Suprapubic skin (tissue), 4 donors: Measurements from ENCODE around the gene HTR7. TPM values are rescaled to one million over a fixed set of nuclear protein-coding genes. Genes with fewer than 3 reads are reported as not detected.

Experiments
- DNase-seq, 2 donors: peaks; one replicate each; pipeline ENCODE4 v3.0.0-alpha.2; 2019; ENCODE audit warnings: low spot score in 2 of 2
- H3K27ac ChIP-seq: fragments of 200-600 bp; sonication (generic); one replicate; pipeline ENCODE4 v1.5.1; 2019
- H3K27me3 ChIP-seq: fragments of 200-600 bp; sonication (generic); one replicate; pipeline ENCODE4 v1.5.1; 2019
- H3K36me3 ChIP-seq: fragments of 200-600 bp; sonication (generic); one replicate; pipeline ENCODE4 v1.5.1; 2019
- H3K4me1 ChIP-seq: fragments of 200-600 bp; sonication (generic); one replicate; pipeline ENCODE4 v1.5.1; 2019
- H3K4me3 ChIP-seq: fragments of 200-600 bp; sonication (generic); one replicate; pipeline ENCODE4 v1.5.1; 2019; ENCODE audit warnings: mild to moderate bottlenecking
- H3K9me3 ChIP-seq: fragments of 200-600 bp; sonication (generic); one replicate; pipeline ENCODE4 v1.5.1; 2019
- CTCF ChIP-seq, 2 donors: fragments of 200-600 bp in 1 of 2; fragments of 450-650 bp in 1 of 2; sonication (generic) in 1 of 2; IDR thresholded peaks; one replicate each; pipeline ENCODE4 v1.5.1; 2016 to 2019; ENCODE audit warnings: antibody characterized with exemption in 2 of 2, mild to moderate bottlenecking in 1 of 2, moderate library complexity in 1 of 2
- EP300 ChIP-seq: sonication (generic); formaldehyde crosslinking; IDR thresholded peaks from one replicate; pipeline ENCODE4 v1.6.1; 2017; ENCODE audit warnings: antibody characterized with exemption
- POLR2A ChIP-seq, 2 donors: fragments of 450-650 bp; IDR thresholded peaks; one replicate each; pipeline ENCODE4 v1.6.1; 2017; ENCODE audit warnings: antibody characterized with exemption in 2 of 2, mild to moderate bottlenecking in 2 of 2, moderate library complexity in 2 of 2
- POLR2AphosphoS5 ChIP-seq, 3 donors: sonication (generic); formaldehyde crosslinking; IDR thresholded peaks; one replicate each; pipeline ENCODE4 v1.6.1; 2017; ENCODE audit warnings: antibody characterized with exemption in 3 of 3
- WGBS: methylation state at CpG from one replicate; pipeline ENCODE4 v1.1.5; 2018; 5-methylcytosine and 5-hydroxymethylcytosine counted together
- total RNA-seq, 4 donors: library from RNA; depleted of rRNA; stranded (reverse); fragments of >200 nt; gene quantifications; one replicate each; pipeline ENCODE4 v1.1.0, GENCODE V29; 2016

Gene HTR7
- total RNA-seq, 4 donors from 2014 or later: 0.23 to 0.59 (median 0.38) TPM

GRCh38 chr10:90798482-90798881 lies 59.4 kb downstream of the HTR7 start:
- no peaks in the 10 kb centered on the region for H3K27me3 ChIP-seq
- no peak overlapping the region for H3K4me3 ChIP-seq
- no peak for DNase-seq
- no peaks in the 10 kb centered on the region for H3K4me1 ChIP-seq
- no peaks in the 10 kb centered on the region for H3K36me3 ChIP-seq
- H3K9me3 ChIP-seq: no peaks in the 10 kb centered on the region
- H3K27ac ChIP-seq: no peak overlapping the region
- no peak for TF ChIP-seq CTCF (IDR thresholded peaks at IDR 0.05)
- TF ChIP-seq EP300: no peak
- no peak for TF ChIP-seq POLR2AphosphoS5 (IDR thresholded peaks at IDR 0.05)

DNA sequence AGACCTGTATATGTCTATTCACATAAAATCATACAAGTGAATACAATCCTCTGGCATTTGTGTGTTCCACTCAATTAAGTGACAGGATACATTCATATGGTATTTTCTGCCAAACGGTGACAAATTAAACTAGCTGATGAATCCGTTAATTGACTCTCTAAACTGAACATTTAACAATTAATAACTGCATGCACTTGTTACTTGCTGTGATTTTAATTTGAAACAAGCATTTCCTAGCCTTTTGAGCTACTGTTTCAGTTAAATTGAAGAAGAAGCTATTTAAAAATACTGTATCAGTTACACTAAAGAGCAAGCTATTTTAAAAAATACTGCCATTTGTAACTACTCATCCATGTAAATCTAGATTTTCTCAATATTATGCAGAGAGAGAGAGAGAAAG lies 67.4 kb downstream of the HTR7 start:
- no peak for TF ChIP-seq POLR2A (IDR thresholded peaks at IDR 0.05)
- no peak for TF ChIP-seq POLR2AphosphoS5 (IDR thresholded peaks at IDR 0.05)
- Histone ChIP-seq H3K9me3 (no peaks in the 10 kb centered on the region), H3K4me1 (no peaks in the 10 kb centered on the region), H3K36me3 (no peaks in the 10 kb centered on the region), H3K27me3 (no peaks in the 10 kb centered on the region), H3K4me3 (no peak overlapping the region), H3K27ac (no peak overlapping the region)
- WGBS: 86% methylated on average over 2 of the region's 2 CpGs
- no peak for DNase-seq

DNA sequence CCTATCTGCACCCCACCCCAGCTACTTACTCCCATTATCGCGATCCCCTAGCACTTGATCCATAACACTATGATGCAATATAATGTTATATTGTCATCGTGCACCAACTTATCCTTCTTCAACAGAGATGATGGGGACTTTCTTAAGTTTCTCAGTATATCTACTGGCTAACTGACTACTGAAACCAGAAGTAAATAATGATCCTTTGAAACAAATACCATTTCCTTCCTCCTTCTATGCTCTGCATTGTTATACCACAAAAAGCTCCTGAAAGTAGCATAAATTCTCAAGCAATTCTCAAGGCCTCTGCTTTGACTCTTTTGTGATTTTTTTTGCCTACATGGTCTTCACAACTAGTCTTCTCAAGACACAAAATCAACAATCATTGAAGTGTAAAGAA lies 68.9 kb downstream of the HTR7 start:
- 60% methylated on average over 3 of the region's 3 CpGs for WGBS
- no peaks in the 10 kb centered on the region for H3K4me1 ChIP-seq

GRCh38 chr10:90788199-90788491 lies 69.7 kb downstream of the HTR7 start:
- H3K27ac ChIP-seq: no peak overlapping the region
- H3K36me3 ChIP-seq: no peaks in the 10 kb centered on the region
- TF ChIP-seq CTCF (IDR thresholded peaks at IDR 0.05): no peak
- H3K4me3 ChIP-seq: no peak overlapping the region
- H3K4me1 ChIP-seq: no peaks in the 10 kb centered on the region
- 68% methylated on average over 3 of the region's 3 CpGs for WGBS
- H3K27me3 ChIP-seq: no peaks in the 10 kb centered on the region
- DNase-seq: no peak
- H3K9me3 ChIP-seq: no peaks in the 10 kb centered on the region

More for the DNA sequence above, 68.9 kb downstream of the HTR7 start:
- Histone ChIP-seq H3K27me3 (no peaks in the 10 kb centered on the region), H3K9me3 (no peaks in the 10 kb centered on the region), H3K27ac (no peak overlapping the region), H3K4me3 (no peak overlapping the region), H3K36me3 (no peaks in the 10 kb centered on the region)
- TF ChIP-seq POLR2A (IDR thresholded peaks at IDR 0.05): no peak
- no peak for TF ChIP-seq CTCF (IDR thresholded peaks at IDR 0.05)
- no peak for TF ChIP-seq POLR2AphosphoS5 (IDR thresholded peaks at IDR 0.05)
- no peak for TF ChIP-seq EP300
- no peak for DNase-seq

DNA sequence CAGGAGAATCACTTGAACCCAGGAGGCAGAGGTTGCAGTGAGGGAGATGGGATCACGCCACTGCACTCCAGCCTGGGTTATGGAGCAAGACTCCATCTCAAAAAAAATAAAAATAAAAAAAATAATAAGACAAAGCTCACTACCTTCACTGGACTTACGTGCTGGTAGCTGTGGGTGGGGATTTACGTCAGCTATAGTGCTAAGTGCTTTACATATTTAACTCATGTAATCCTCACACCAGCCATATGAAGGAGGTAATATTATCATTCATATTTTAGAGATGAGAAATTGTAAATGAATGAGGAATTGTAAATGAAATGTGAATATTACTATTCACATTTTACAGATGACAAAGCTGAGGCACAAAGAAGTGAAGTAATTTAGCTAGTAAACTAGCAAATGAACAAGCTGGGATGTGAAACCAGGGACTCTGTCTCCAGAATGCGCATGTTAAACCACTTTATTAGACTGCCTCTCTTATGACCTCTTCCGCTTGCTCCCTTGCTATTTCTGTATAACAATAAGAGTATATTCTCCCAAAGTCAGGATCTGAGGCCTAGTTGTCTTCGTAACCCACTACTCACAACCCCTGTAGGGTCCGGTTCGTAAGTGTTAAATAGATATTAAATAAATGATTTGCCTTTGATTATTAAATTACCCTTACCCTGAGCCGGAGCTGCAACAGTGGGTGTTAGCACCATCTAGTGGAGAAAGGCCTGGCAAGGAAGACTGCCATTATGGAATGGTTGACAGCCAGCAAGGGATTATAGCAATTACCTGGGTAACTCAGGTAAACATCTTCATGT lies 70.2 kb downstream of the HTR7 start:
- Histone ChIP-seq H3K4me3 (no peak overlapping the region), H3K4me1 (no peaks in the 10 kb centered on the region), H3K36me3 (no peaks in the 10 kb centered on the region), H3K9me3 (no peaks in the 10 kb centered on the region), H3K27ac (no peak overlapping the region), H3K27me3 (no peaks in the 10 kb centered on the region)
- DNase-seq: no peak
- TF ChIP-seq EP300: no peak
- TF ChIP-seq POLR2A (IDR thresholded peaks at IDR 0.05): no peak
- peak in 1 of 2 donors; percentile 51 for TF ChIP-seq CTCF (IDR thresholded peaks at IDR 0.05)
- 61% methylated on average over 9 of the region's 9 CpGs for WGBS

DNA sequence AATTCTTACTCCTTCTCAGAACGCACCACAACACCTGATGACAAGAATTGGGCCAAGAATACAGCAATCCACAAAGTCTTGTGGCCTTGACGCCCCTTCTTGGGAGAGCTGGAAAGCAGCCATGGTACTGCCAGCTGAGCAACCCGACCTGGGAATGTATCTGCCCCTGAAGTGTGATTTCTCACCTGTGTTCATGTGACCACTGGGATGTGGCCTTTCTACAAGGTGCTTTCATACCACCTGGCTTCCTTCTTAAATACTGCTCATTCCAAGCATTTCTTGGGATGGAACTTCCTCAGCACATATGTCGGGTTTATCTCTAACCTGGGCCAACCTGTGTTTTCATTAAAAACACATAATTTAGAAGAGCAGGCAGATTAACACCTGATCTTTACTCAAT lies 72.1 kb downstream of the HTR7 start:
- no peak overlapping the region for H3K27ac ChIP-seq
- no peak for DNase-seq
- TF ChIP-seq POLR2A (IDR thresholded peaks at IDR 0.05): no peak
- TF ChIP-seq POLR2AphosphoS5 (IDR thresholded peaks at IDR 0.05): no peak
- TF ChIP-seq EP300: no peak
- TF ChIP-seq CTCF (IDR thresholded peaks at IDR 0.05): no peak
- 72% methylated on average over 4 of the region's 4 CpGs for WGBS
- no peaks in the 10 kb centered on the region for H3K4me1 ChIP-seq
- H3K27me3 ChIP-seq: no peaks in the 10 kb centered on the region
- no peak overlapping the region for H3K4me3 ChIP-seq
- no peaks in the 10 kb centered on the region for H3K36me3 ChIP-seq
- H3K9me3 ChIP-seq: no peaks in the 10 kb centered on the region
